ENCODE results near the gene EFNB3.

The EFNB3 gene

DNA sequence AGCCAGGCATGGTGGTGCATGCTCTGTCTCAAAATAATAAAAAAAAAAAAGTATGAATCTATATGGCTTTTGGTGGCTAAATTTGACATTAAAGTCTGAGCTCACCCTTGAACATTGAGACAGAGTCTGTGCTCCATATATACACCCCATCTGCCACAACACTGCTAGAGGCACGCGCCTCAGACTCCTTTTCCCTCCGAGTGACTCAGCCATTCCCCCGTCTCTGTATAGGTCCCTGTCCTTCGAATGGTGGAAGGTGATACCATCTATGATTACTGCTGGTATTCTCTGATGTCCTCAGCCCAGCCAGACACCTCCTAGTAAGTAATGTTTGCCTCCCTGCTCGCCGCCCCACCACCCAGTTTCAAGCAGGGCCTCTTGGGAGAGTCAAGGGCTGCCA, 4.5 kb upstream of the EFNB3 start:
- DNase-seq (ENCODE audit: low read depth), result no peak

DNA sequence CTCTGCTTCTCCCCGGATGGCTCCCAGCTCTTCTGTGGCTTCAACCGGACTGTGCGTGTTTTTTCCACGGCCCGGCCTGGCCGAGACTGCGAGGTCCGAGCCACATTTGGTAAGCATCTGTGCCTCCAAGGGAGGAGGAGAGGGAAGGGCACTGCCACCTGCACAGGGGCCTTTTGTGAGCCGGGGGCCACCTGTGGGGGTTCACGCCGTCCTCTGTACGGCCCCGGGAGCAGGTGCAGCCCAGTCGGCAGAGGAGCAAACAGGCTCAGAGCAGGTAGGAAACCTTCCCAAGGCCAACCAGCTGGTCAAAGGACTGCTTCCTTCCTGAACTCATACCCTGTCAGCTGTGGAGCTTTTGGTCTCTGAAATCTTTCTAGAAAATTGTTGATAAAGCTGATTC, 3.3 kb upstream of the EFNB3 start:
- DNase-seq (ENCODE audit: low read depth), result no peak

DNA sequence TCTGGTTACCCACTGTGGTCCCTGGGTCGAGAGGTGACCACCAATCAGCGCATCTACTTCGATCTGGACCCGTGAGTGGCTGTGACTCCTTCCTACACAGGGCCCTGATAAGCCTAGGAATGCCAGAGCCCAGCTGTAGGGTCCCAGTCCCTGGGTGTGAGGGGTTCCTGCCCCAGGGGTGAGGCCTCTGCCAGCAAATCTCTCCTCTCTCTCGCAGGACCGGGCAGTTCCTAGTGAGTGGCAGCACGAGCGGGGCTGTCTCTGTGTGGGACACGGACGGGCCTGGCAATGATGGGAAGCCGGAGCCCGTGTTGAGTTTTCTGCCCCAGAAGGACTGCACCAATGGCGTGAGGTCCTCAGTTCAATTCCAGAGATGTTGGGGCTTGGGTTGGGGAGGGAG, 2.2 kb upstream of the EFNB3 start:
- no peak for DNase-seq (ENCODE audit: low read depth)

DNA sequence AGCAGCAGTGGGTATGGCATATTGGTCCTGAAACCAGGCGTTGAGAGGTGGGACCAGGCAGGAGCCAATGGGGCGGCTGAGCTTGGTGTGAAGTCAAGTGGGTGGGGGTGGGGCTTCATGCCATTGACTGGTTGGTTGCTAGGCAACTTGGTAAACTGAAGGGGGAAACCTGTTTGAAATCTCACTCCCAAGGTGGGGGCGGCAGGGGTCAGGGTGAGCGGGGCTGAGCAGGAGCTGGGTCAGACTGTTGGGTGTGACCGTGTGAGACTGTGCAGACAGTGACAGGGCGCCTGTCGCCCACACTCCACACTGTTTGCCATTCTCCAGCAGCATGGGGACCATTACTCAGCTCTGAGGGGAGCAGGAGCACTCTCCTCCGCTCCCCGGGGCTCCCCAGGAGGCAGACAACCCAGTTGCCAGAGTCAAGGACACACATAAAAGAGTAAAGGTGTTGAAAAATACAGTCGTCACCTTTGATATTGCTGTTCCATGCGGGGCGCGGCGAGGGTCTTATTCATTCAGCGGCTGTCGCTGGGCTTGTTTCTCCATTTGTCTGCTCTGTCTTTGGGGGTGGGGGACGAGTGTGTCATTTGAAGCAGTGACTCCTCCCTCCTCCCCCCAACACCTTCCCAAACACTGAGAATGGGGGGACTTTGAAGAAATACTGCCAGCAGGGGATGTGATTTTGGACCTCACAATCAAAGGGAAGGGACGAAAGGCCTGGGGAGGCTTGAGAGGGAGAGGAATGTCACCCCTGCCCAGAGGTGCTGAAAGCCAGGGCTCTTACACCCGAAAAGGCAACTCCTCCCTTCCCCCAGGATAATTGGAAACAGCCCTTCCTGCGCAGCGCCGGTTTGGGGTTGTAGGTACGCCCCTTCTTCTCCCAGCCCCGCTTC, 1.2 kb upstream of the EFNB3 start:
- peak; percentile 68 for DNase-seq (ENCODE audit: low read depth)

DNA sequence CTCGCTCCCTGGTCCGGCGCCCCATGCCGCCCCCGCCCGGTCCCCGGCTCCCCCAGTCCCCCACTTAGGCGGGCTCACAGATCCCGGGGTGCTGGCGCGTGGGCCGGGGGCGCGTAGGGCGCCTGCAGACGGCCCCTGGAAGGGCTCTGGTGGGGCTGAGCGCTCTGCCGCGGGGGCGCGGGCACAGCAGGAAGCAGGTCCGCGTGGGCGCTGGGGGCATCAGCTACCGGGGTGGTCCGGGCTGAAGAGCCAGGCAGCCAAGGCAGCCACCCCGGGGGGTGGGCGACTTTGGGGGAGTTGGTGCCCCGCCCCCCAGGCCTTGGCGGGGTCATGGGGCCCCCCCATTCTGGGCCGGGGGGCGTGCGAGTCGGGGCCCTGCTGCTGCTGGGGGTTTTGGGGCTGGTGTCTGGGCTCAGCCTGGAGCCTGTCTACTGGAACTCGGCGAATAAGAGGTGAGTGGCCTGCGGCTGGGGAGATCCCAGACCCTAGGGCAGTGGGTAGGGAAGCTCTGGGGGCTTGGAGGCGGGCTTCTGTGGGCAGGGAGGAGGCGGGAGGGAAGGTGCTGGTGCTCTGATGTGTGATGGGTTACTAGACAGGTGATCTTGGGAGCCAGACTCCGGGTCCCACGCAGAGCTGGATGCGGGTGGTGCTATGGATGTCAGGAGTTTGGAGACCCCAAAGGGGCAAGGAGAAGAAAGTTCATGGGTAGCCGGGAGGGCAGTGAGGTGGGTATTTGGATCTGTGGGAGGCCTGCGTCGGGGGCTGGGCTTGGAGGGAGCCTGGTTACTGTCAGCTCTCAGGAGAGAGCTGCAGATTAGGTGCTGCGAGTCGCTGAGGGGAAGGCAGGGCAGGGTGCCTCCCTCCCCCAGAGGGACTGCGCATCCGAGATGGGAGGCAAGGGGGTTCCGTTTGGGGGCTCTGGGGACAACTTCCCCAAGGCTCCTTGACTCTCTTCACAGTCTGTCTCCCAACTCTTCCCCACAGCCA, 560 bp downstream of the EFNB3 start:
- no peak for DNase-seq (ENCODE audit: low read depth)

DNA sequence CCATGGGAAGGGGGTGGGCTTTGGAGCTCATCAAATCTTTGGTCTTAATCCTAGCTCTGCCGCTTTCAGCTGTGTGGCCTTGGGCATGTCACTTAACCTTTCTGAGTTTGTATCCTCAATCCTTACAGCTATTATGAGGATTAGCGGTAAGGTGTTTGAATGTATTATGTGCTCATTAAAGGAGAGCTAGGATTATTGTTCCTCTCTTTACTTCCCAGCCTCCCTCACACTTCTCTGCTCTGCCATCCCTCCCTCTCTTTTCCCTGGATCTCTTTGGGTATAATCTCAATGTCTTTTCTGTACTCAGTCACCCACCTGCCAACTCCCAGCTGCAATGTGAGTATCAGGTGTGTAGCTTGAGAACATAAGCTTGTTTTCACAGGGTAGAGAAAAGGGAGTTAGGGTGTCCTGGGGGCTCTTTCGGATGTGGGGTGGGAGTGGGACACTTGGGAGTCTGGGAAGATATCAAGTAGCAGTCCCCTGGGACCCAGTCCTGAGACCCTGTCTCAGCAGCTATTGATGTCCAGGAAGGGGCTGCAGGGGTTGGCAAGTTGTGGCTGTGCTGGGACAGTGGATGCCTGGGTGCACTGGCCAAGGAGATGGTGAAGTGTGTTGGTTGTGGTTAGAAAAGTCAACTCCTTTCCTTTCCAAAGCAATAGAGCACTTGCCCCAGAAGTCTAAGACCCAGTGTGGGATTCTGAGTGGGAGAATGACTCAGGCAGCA, 1.8 kb downstream of the EFNB3 start:
- DNase-seq (ENCODE audit: low read depth), result no peak

DNA sequence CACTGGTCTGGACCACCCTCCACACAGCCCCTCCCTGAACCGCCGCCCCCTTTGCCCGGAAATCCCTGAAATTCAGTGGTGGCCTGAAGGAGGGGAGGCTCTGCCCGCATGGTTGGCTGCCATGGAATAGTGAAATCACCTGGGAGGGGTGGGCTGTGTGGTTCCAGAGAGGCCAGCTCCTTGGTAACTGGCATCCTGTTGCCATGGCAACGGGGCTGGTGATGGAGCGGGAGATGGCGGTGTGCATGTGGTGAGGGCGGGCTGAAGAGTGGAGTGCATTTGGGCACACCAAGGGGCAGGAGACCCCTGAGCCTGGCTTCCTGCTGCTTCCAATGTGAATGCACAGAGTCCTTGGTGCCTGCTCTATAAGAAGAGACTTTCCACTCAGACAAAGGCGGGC, 2.4 kb downstream of the EFNB3 start:
- DNase-seq (ENCODE audit: low read depth), result no peak

DNA sequence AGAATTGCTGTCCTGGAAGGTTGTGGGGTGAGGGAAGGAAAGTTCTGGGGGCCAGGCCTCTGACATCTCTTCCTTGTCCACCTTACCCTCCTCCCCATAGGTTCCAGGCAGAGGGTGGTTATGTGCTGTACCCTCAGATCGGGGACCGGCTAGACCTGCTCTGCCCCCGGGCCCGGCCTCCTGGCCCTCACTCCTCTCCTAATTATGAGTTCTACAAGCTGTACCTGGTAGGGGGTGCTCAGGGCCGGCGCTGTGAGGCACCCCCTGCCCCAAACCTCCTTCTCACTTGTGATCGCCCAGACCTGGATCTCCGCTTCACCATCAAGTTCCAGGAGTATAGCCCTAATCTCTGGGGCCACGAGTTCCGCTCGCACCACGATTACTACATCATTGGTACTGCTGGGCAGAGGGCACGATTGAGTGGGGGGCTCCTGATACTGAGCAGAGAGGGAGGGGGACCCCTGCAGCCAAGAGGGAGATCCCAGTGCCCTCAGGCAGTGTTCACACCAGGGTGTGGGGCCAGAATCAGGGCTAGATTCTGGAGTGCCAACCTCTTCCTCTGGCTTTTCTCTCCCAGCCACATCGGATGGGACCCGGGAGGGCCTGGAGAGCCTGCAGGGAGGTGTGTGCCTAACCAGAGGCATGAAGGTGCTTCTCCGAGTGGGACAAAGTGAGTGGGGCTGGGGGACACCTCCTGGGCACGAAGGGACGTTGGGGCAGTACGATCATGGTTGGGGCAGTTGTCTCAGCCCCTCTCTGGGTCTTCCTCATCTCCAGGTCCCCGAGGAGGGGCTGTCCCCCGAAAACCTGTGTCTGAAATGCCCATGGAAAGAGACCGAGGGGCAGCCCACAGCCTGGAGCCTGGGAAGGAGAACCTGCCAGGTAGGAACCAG, 3.1 kb downstream of the EFNB3 start:
- no peak for DNase-seq (ENCODE audit: low read depth)

DNA sequence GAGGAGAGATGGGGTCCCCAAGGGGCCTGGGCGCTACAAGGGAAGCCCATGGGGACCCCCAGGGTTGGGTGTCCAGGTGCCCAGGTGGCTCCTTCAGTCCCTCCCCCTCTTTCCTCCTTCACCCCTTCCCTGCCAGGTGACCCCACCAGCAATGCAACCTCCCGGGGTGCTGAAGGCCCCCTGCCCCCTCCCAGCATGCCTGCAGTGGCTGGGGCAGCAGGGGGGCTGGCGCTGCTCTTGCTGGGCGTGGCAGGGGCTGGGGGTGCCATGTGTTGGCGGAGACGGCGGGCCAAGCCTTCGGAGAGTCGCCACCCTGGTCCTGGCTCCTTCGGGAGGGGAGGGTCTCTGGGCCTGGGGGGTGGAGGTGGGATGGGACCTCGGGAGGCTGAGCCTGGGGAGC, 4.0 kb downstream of the EFNB3 start:
- DNase-seq (ENCODE audit: low read depth), result no peak

DNA sequence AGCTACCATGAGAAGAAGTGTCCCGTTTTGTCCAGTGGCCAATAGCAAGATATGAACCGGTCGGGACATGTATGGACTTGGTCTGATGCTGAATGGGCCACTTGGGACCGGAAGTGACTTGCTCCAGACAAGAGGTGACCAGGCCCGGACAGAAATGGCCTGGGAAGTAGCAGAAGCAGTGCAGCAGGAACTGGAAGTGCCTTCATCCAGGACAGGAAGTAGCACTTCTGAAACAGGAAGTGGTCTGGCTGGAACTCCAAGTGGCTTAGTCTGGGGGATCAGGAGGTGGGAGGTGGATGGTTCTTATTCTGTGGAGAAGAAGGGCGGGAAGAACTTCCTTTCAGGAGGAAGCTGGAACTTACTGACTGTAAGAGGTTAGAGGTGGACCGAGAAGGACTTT, 5.3 kb downstream of the EFNB3 start:
- no peak for DNase-seq (ENCODE audit: low read depth)

DNA sequence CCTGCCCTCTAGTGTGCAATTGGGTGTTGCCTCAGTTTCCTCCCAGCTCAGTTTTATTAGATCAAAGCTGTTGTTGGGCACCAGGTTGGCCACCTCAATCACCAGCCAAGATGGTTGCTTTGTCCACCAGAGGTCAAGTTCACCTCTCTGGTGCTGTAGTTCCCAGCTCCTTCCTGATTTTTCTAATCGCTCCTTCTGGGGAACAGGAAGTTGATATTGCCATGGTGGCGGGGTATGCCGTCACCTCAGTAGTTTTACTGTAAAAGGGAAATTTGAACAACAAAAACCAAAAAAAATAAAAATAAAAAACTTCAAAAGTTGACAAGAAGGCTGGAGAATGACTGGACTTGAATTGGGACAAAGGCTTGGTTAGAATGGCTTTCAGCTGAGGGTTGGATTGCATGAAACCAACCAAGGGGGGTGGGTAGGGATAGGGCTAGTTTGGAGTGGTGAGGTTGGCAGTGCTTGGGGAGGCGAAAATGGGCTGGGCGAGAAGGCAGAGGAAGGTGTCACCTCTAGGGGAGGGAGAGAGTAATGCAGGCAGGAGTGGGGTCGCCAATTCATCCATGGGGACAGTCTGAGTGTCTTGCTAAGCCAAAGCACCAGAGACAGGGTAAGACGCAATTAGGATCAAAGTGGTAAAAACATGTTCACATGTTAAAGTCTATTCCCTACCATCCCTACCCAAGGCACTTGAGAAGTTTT, 6.2 kb downstream of the EFNB3 start:
- no peak for DNase-seq (ENCODE audit: low read depth)

DNA sequence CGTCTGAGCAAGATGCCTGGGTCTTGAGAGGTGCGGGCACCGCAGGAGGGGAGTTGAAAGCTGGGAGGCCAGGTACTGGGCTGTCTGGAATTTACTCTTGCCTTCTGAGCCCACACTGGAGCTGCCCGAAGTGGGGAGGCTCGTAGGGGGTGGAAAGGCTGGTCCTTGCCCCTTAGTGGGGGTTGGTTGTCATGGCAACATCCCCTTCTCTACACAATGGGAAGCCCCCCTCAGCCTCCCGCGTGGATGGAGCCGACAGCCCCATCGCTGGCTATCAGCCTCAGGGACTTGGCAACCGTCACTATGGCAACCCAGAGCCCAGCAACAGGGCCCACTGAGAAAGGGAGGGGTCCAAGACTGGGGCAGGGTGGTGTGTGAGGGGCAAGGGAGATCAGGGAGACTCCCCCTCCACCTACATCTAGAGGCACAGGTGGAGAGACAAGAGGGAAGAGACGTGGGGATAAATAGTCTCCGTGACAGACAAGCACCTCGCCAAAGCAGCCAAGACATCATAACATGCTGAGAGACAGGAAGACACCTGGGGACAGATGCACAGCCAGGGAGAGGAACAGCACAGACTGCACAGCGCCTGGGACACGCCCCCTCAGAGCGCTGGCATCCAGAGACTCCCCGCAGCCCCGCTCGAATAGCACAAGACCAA, 7.2 kb downstream of the EFNB3 start:
- DNase-seq (ENCODE audit: low read depth), result no peak

DNA sequence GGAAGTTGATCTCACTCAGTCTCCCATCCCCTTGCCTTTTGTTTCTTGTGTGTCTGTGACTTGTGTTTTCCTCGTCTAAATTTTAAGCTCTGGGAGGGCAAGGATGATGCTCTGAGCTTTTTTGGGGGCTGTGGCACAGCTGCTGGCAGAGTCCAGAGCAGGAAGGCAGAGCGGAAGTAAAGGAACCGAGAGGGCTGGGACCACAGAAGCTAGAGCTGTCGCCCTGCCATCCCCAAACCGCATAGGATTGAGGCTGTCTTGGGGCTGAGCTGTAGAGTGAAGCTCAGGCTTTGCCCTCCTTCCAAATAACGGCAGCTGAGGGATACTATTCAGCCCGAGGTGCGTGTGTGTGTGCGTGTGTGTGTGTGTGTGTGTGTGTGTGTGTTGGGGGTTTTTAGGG, 8.8 kb downstream of the EFNB3 start:
- DNase-seq (ENCODE audit: low read depth), result no peak

DNA sequence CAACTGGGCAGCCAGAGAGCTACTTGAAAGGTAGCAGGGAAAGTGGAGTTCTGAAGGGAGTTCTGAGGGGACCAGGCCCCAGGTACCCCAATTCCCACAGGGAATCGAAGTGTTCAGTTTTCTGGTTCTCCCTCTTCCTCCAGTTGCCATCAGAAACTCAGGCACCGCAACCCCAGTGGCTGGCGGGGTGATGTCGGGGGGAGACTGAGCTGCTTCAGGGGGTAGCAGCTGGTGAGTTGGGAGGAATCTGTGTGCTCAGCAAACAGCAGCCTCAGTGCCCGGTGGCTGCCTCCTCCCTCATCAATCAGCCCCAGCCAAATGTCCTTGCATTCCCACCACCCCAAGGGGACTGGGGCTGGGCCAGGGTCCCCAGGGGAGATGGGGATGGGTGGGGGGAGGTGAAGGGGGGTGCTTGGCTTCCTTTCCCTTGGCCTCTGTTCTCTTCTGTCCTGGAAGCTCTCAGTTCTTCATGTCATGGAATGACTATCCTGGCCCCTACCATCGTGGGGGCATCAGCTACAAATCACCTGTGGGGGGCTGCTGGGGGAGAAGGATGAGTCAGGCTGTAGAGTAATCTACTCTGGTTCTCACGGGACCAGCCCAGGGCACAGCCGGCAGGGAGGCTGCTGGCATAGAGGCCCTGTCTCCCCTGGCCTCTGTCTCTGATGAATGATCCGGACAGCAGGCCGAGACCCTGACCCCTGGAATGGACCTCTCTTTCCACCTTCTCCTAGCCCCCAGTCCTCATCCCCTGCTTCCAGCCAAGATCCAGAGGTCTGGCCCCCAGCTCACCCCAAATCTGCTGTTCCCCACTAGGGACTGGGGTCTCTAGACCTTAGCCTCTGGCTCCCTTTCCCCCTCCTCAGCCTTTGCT, 10.0 kb downstream of the EFNB3 start:
- no peak for DNase-seq (ENCODE audit: low read depth)

DNA sequence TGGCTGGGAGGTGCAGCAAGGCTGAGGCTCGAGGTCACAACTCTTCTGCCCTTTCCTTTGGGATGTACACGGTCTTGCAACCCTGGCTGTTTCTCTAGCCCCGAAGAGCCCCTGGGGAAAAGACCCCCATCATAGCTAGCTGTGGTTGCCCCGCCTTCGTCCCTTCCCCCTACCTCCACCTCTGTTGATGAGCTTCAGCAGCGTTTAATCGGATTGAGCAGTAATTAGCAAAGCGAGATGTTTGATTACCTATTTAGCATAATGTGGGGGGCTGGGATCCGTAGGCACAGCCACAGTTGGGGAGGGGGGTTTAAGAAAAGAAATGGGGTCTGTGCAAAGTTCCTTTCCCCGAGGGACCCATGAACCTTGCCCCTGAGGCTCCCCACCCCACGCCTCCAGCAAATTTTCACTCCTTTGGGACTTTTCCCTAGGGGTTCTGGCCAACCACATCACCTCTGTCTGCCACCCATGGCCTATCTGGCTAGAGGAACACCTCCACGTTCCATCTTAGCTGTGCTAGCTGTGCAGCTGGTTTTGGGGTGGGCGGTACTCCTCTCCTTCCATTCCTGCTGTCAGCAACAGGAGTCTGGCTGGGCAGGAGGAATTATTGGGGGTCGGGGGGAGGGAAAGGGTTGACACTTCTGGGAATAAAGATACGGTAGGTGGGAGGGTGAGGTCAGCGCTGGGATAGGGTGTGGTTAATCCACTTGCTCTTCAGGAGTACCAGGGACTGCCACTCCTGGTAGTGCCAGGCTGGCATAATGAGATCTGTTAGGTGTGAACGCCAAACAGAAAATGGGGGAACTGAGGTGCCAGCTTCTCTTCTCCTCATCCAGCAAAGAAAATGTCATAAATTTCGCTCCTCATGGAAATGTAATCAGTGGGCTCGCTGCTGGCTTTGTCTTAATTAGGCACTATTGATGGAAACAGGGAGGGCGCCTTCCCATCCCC, 11.2 kb downstream of the EFNB3 start:
- DNase-seq (ENCODE audit: low read depth), result no peak

DNA sequence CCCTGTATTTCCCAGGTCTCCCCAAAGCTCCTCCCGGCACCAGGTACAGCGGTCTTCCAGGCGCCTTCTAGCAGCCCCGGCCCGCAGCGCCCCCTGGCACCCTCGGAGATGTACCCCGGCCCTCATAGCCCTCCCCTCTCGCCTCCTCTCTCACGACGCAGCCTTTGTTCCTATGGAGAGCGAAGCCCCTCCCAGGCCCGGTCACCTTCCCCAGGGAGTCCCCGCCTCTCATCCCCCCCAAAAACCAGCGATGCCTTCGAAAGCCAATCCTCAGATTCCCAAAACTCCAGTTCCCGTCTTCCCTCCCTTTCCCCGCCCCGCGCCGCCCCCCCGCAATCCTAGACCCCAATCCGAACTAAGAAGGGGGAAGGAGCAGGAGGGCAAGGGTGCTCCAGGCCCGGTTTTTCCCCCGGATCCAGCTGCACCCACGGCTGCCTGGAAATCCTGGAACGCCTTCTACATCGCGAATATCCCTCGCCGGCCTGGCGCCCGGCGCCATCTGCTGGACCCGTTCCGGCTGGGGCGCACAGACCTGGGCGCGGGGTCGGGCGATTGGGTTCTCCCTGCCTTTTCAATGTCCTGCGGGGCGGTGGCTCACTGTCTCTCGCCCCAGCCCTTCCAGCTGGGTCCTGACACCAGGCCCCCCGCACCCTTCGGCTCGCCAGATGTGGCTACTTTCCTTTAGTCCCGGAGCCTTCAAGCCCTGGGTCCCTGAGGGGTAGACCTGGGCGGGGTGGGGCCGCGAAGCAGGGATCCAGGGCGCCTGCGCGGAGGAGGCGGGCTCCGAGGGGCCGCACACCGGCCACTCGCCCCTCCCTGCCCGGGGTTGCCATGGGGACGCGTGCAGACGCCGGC, 12.1 kb downstream of the EFNB3 start, which contains the start of gene DNAH2:
Gene DNAH2 (plus strand): TSS at position 844 of the 855 bp plus-strand sequence. CDS start 1,991 bp downstream, outside the sequence.
- peak; percentile 91 for DNase-seq (ENCODE audit: low read depth)

All from amniotic epithelial cell (primary cell).